Measurements from ENCODE around the gene HCK.

DNA sequence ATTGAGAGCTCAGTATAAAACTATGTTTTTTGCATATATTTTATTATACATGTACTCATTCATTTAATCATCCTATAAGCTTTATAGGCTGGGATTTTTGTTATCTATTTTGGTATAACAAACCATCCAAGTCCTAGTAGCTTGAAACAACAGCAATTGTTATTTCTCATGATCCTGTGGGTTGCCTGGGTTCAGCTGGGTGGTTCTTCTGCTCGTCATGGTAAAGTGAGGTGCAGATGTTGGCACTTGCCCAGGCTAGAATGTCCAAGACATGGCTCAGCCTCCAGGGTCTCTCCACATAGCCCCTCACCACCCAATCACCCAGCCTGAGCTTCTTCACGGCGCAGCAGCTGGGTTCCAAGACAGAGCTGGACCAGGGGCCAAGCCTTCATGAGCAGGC, 36.7 kb downstream of the HCK start:
- TF ChIP-seq POLR2AphosphoS5 (IDR thresholded peaks at IDR 0.05; ENCODE audit: low read depth, low read length) (no peak), FOXP2 (optimal IDR thresholded peaks at IDR 0.05; ENCODE audit: borderline replicate concordance, extremely low read depth, extremely low read length, insufficient read depth) (no peak), TAF1 (IDR thresholded peaks at IDR 0.05; ENCODE audit: borderline replicate concordance, insufficient read depth, low read length) (no peak), SIN3A (IDR thresholded peaks at IDR 0.05; ENCODE audit: borderline replicate concordance, insufficient read depth, low read length) (no peak)
- TF ChIP-seq, protein P1, sequence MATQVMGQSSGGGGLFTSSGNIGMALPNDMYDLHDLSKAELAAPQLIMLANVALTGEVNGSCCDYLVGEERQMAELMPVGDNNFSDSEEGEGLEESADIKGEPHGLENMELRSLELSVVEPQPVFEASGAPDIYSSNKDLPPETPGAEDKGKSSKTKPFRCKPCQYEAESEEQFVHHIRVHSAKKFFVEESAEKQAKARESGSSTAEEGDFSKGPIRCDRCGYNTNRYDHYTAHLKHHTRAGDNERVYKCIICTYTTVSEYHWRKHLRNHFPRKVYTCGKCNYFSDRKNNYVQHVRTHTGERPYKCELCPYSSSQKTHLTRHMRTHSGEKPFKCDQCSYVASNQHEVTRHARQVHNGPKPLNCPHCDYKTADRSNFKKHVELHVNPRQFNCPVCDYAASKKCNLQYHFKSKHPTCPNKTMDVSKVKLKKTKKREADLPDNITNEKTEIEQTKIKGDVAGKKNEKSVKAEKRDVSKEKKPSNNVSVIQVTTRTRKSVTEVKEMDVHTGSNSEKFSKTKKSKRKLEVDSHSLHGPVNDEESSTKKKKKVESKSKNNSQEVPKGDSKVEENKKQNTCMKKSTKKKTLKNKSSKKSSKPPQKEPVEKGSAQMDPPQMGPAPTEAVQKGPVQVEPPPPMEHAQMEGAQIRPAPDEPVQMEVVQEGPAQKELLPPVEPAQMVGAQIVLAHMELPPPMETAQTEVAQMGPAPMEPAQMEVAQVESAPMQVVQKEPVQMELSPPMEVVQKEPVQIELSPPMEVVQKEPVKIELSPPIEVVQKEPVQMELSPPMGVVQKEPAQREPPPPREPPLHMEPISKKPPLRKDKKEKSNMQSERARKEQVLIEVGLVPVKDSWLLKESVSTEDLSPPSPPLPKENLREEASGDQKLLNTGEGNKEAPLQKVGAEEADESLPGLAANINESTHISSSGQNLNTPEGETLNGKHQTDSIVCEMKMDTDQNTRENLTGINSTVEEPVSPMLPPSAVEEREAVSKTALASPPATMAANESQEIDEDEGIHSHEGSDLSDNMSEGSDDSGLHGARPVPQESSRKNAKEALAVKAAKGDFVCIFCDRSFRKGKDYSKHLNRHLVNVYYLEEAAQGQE (IDR thresholded peaks at IDR 0.05; ENCODE audit: insufficient read depth in 1 of 2, low read depth in 2 of 2, low read length in 2 of 2), result no peak

Data from PFSK-1 (cell line).